Vagina (tissue), 2 donors: ENCODE results near the gene AP4M1. TPM values are rescaled to one million over a fixed set of nuclear protein-coding genes. Genes with fewer than 3 reads are reported as not detected.
A peak's percentile ranks its signal among the peaks of the same experiment; 100 is the strongest.

ENCODE experiments used
- DNase-seq, 2 donors: peaks; one replicate each; pipeline ENCODE4 v3.0.0-alpha.2; 2017; ENCODE audit errors: extremely low spot score in 2 of 2
- H3K27ac ChIP-seq: fragments of 200-600 bp; sonication (generic); one replicate; pipeline ENCODE4 v1.5.1; 2019
- H3K27me3 ChIP-seq: fragments of 200-600 bp; sonication (generic); one replicate; pipeline ENCODE4 v1.5.1; 2019
- H3K36me3 ChIP-seq, 2 donors: fragments of 200-600 bp; sonication (generic); one replicate each; pipeline ENCODE4 v1.5.1; 2017 to 2019
- H3K4me1 ChIP-seq: fragments of 200-600 bp; sonication (generic); one replicate; pipeline ENCODE4 v1.5.1; 2019
- H3K4me3 ChIP-seq, 2 donors: fragments of 200-600 bp; sonication (generic); 1 replicate in 1 of 2; 2 replicates in 1 of 2; pipeline ENCODE4 v1.5.1; 2016 to 2019
- H3K9me3 ChIP-seq: fragments of 200-600 bp; sonication (generic); one replicate; pipeline ENCODE4 v1.5.1; 2019
- POLR2A ChIP-seq, 2 donors: fragments of 450-650 bp; IDR thresholded peaks; one replicate each; pipeline ENCODE4 v1.6.1; 2017; ENCODE audit warnings: antibody characterized with exemption in 2 of 2, mild to moderate bottlenecking in 2 of 2, moderate library complexity in 2 of 2
- POLR2AphosphoS5 ChIP-seq, 2 donors: sonication (generic); formaldehyde crosslinking; IDR thresholded peaks; one replicate each; pipeline ENCODE4 v1.9.0; 2017; ENCODE audit warnings: antibody characterized with exemption in 2 of 2, mild to moderate bottlenecking in 2 of 2, low read depth in 1 of 2; ENCODE audit not compliant: insufficient read depth in 1 of 2
- intact Hi-C: fragments of 100-400 bp; cut with DNase I; formaldehyde crosslinking; loops from one replicate; pipeline ENCODE4 v1.15.1; 2023
- total RNA-seq: library from RNA; depleted of rRNA; stranded (reverse); fragments of >200 nt; gene quantifications from one replicate; pipeline ENCODE4 v1.2.3, GENCODE V29; 2016
- TF ChIP-seq, protein P1 (sequence below), 3 experiments: fragments of 450-650 bp in 2 of 3; fragments of 200-600 bp in 1 of 3; sonication (generic) in 1 of 3; IDR thresholded peaks; one replicate each; pipeline ENCODE4 v1.5.1; 2017 to 2019; ENCODE audit warnings: antibody characterized with exemption in 3 of 3, mild to moderate bottlenecking in 2 of 3, moderate library complexity in 2 of 3

The AP4M1 gene
- total RNA-seq, 1 donor from 2014 or later: 26.3 TPM

DNA sequence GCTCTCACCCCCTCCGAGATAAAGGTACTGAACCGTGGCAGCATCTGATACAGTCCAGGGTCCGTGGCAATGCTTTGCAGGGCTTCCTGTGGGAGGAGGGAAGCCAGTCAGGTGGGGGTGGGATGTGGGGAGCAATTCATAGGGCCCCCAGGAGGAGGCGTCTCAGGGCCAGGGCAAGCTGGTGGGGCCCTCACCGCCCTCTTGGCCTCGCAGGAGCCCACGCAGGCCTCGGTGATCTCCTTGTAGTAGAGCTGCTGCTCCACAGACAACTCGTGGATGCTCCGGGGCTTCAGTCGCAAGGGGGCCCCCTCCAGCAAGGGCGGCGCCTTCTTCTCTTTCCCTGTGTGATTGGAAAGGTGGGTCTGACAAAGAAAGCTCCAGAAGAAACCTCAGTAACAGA lies 10.5 kb downstream of the AP4M1 start:
- TF ChIP-seq POLR2AphosphoS5 (IDR thresholded peaks at IDR 0.05; ENCODE audit: insufficient read depth in 1 of 2, low read depth in 1 of 2): no peak
- TF ChIP-seq POLR2A (IDR thresholded peaks at IDR 0.05): no peak
- TF ChIP-seq, protein P1, sequence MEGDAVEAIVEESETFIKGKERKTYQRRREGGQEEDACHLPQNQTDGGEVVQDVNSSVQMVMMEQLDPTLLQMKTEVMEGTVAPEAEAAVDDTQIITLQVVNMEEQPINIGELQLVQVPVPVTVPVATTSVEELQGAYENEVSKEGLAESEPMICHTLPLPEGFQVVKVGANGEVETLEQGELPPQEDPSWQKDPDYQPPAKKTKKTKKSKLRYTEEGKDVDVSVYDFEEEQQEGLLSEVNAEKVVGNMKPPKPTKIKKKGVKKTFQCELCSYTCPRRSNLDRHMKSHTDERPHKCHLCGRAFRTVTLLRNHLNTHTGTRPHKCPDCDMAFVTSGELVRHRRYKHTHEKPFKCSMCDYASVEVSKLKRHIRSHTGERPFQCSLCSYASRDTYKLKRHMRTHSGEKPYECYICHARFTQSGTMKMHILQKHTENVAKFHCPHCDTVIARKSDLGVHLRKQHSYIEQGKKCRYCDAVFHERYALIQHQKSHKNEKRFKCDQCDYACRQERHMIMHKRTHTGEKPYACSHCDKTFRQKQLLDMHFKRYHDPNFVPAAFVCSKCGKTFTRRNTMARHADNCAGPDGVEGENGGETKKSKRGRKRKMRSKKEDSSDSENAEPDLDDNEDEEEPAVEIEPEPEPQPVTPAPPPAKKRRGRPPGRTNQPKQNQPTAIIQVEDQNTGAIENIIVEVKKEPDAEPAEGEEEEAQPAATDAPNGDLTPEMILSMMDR (IDR thresholded peaks at IDR 0.05): no peak
- no peak for DNase-seq
- H3K4me1 ChIP-seq: no peaks in the 10 kb centered on the region
- no peak overlapping the region for H3K4me3 ChIP-seq
- intact Hi-C loops: no loop called here
- H3K36me3 ChIP-seq: peaks cover 6 to 63% of the 10 kb centered on the region in 2 donors
- H3K27me3 ChIP-seq: no peaks in the 10 kb centered on the region
- no peaks in the 10 kb centered on the region for H3K9me3 ChIP-seq
- H3K27ac ChIP-seq: no peak overlapping the region

GRCh38 chr7:100115026-100115425 lies 13.6 kb downstream of the AP4M1 start:
- intact Hi-C loops: no loop called here
- no peak for DNase-seq
- no peak for TF ChIP-seq POLR2A (IDR thresholded peaks at IDR 0.05)
- TF ChIP-seq, protein P1 (IDR thresholded peaks at IDR 0.05): no peak
- no peak for TF ChIP-seq POLR2AphosphoS5 (IDR thresholded peaks at IDR 0.05; ENCODE audit: insufficient read depth in 1 of 2, low read depth in 1 of 2)
- Histone ChIP-seq H3K4me1 (peaks cover 12% of the 10 kb centered on the region), H3K4me3 (no peak overlapping the region), H3K9me3 (no peaks in the 10 kb centered on the region), H3K27me3 (no peaks in the 10 kb centered on the region), H3K36me3 (peaks cover 6 to 40% of the 10 kb centered on the region in 2 donors), H3K27ac (no peak overlapping the region)

GRCh38 chr7:100118388-100119071 lies 17.1 kb downstream of the AP4M1 start:
- intact Hi-C loops: no loop called here

DNA sequence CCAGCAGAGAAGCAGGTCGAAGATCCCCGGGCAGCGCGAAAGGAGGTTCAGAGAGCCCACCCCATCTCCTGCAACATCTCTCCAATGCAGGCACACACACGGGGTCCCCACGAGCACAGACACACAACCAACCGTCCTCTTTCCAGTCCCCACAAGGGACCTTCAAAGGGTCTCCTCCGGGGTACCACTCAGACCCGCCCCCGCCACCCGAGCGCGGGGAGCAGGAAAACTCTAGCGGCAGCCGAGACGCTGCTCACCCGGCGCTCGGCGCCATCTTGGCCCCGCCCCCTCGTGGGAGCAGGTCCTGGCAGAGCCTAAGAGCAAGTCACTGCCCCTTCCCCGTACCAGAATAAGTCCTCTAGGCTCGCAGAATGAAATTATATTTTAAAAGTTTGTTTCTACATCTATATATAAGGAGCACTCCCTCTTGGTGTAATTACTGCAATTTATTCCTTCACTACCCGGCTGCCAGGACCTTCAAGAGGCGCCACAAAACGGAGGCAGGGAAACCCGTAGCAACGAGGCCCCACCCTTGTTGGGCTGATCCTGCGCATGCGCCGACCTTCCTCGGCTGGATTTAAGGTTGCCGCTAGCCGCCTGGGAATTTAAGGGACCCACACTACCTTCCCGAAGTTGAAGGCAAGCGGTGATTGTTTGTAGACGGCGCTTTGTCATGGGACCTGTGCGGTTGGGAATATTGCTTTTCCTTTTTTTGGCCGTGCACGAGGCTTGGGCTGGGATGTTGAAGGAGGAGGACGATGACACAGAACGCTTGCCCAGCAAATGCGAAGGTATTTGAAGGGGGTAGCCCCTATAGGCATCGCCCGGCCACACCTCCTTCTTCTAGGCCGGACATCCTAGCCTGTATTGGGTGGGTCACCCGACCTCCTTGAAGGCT lies 17.9 kb downstream of the AP4M1 start, which contains the start of the genes CNPY4 and TAF6:
Gene CNPY4 (plus strand): TSS at position 563 of the 898 bp plus-strand sequence. CDS start 111 bp downstream, at position 674.
Gene TAF6 (minus strand): TSS at position 287 of the 898 bp plus-strand sequence. CDS start 5,149 bp downstream, outside the sequence.
- H3K36me3 ChIP-seq: no peaks in the 10 kb centered on the region
- intact Hi-C loops: no loop called here
- H3K27ac ChIP-seq: peak within 1 kb of the TSS; percentile 86
- peak in 1 of 2 donors; percentile 96 for DNase-seq
- no peaks in the 10 kb centered on the region for H3K9me3 ChIP-seq
- peaks cover 20% of the 10 kb centered on the region for H3K4me1 ChIP-seq
- H3K4me3 ChIP-seq: peak within 1 kb of the TSS; percentile 74 to 81
- TF ChIP-seq POLR2AphosphoS5 (IDR thresholded peaks at IDR 0.05; ENCODE audit: insufficient read depth in 1 of 2, low read depth in 1 of 2) (peak; percentile 91 to 97), POLR2A (IDR thresholded peaks at IDR 0.05) (peak in 1 of 2 donors; percentile 46)
- TF ChIP-seq, protein P1 (IDR thresholded peaks at IDR 0.05): peak in 1 of 3 experiments; percentile 15
- H3K27me3 ChIP-seq: no peaks in the 10 kb centered on the region

More at GRCh38 chr7:100118388-100119071, 17.1 kb downstream of the AP4M1 start:
- peaks cover 20% of the 10 kb centered on the region for H3K4me1 ChIP-seq
- peak overlapping the region; percentile 74 to 81 for H3K4me3 ChIP-seq
- H3K27ac ChIP-seq: peak overlapping the region; percentile 86
- H3K9me3 ChIP-seq: no peaks in the 10 kb centered on the region
- peaks cover 0 to 5% of the 10 kb centered on the region in 2 donors for H3K36me3 ChIP-seq
- no peak for TF ChIP-seq POLR2AphosphoS5 (IDR thresholded peaks at IDR 0.05; ENCODE audit: insufficient read depth in 1 of 2, low read depth in 1 of 2)
- TF ChIP-seq, protein P1 (IDR thresholded peaks at IDR 0.05): no peak
- TF ChIP-seq POLR2A (IDR thresholded peaks at IDR 0.05): no peak
- no peak for DNase-seq
- no peaks in the 10 kb centered on the region for H3K27me3 ChIP-seq
